ENCODE data around the gene SNPH.

The SNPH gene

GRCh38 chr20:1278993-1279392 is 12.9 kb downstream of the SNPH start:
- TF ChIP-seq FOXM1 (IDR thresholded peaks at IDR 0.05; ENCODE audit: borderline replicate concordance, low read depth) (no peak), EP300 (IDR thresholded peaks at IDR 0.05; ENCODE audit: borderline replicate concordance) (no peak), ZBTB7A (IDR thresholded peaks at IDR 0.05; ENCODE audit: low read depth) (no peak), MAX (IDR thresholded peaks at IDR 0.05) (no peak), TEAD4 (IDR thresholded peaks at IDR 0.05) (no peak), TCF12 (IDR thresholded peaks at IDR 0.05; ENCODE audit: low read depth) (no peak)

- no peak for TF ChIP-seq NFIC (IDR thresholded peaks at IDR 0.05)
- no peak for TF ChIP-seq YY1 (IDR thresholded peaks at IDR 0.05; ENCODE audit: low read depth)
- no peak for TF ChIP-seq RAD21 (IDR thresholded peaks at IDR 0.05; ENCODE audit: low read depth)
- TF ChIP-seq TEAD4 (IDR thresholded peaks at IDR 0.05): no peak
- no peak for TF ChIP-seq EP300 (IDR thresholded peaks at IDR 0.05; ENCODE audit: borderline replicate concordance)
- no peak for TF ChIP-seq MAX (IDR thresholded peaks at IDR 0.05)
- TF ChIP-seq CREB1 (IDR thresholded peaks at IDR 0.05; ENCODE audit: low read depth): no peak
- no peak for TF ChIP-seq TCF12 (IDR thresholded peaks at IDR 0.05; ENCODE audit: low read depth)
- TF ChIP-seq CEBPB (IDR thresholded peaks at IDR 0.05): no peak
- TF ChIP-seq ZBTB7A (IDR thresholded peaks at IDR 0.05; ENCODE audit: low read depth): no peak
- TF ChIP-seq EGR1 (IDR thresholded peaks at IDR 0.05): no peak
- no peak for TF ChIP-seq USF1 (IDR thresholded peaks at IDR 0.05)
- TF ChIP-seq TAF1 (IDR thresholded peaks at IDR 0.05; ENCODE audit: low read depth): no peak
- no peak for TF ChIP-seq FOXM1 (IDR thresholded peaks at IDR 0.05; ENCODE audit: borderline replicate concordance, low read depth)
- TF ChIP-seq REST (IDR thresholded peaks at IDR 0.05; ENCODE audit: low read depth): no peak
Observed at GRCh38 chr20:1280195-1281102, 14.4 kb downstream of the SNPH start.

GRCh38 chr20:1281279-1282057 is 15.4 kb downstream of the SNPH start:
- no peak for TF ChIP-seq RAD21 (IDR thresholded peaks at IDR 0.05; ENCODE audit: low read depth)
- TF ChIP-seq TCF12 (IDR thresholded peaks at IDR 0.05; ENCODE audit: low read depth): no peak
- TF ChIP-seq FOXM1 (IDR thresholded peaks at IDR 0.05; ENCODE audit: borderline replicate concordance, low read depth): no peak
- TF ChIP-seq EGR1 (IDR thresholded peaks at IDR 0.05): no peak
- TF ChIP-seq EP300 (IDR thresholded peaks at IDR 0.05; ENCODE audit: borderline replicate concordance): no peak
- TF ChIP-seq MAX (IDR thresholded peaks at IDR 0.05): no peak
- no peak for TF ChIP-seq USF1 (IDR thresholded peaks at IDR 0.05)
- TF ChIP-seq ZBTB7A (IDR thresholded peaks at IDR 0.05; ENCODE audit: low read depth): no peak
- TF ChIP-seq TEAD4 (IDR thresholded peaks at IDR 0.05): no peak
- no peak for TF ChIP-seq CREB1 (IDR thresholded peaks at IDR 0.05; ENCODE audit: low read depth)
- TF ChIP-seq YY1 (IDR thresholded peaks at IDR 0.05; ENCODE audit: low read depth): no peak

GRCh38 chr20:1282966-1283365 is 16.9 kb downstream of the SNPH start:
- TF ChIP-seq FOXM1 (IDR thresholded peaks at IDR 0.05; ENCODE audit: borderline replicate concordance, low read depth) (no peak), USF1 (IDR thresholded peaks at IDR 0.05) (no peak), TEAD4 (IDR thresholded peaks at IDR 0.05) (no peak), MAX (IDR thresholded peaks at IDR 0.05) (no peak), NFIC (IDR thresholded peaks at IDR 0.05) (no peak), RAD21 (IDR thresholded peaks at IDR 0.05; ENCODE audit: low read depth) (no peak), EGR1 (IDR thresholded peaks at IDR 0.05) (no peak), CREB1 (IDR thresholded peaks at IDR 0.05; ENCODE audit: low read depth) (no peak), TCF12 (IDR thresholded peaks at IDR 0.05; ENCODE audit: low read depth) (no peak), YY1 (IDR thresholded peaks at IDR 0.05; ENCODE audit: low read depth) (no peak), REST (IDR thresholded peaks at IDR 0.05; ENCODE audit: low read depth) (no peak)

Data from Ishikawa (cell line).